Natural killer cell treated with Interleukin-12 subunit alpha and Interleukin-12 subunit beta and Interleukin-15 and Interleukin-18, amount 100 ng/mL, for 72 hours (primary cell): ENCODE results near the gene NME3. TPM values are rescaled to one million over a fixed set of nuclear protein-coding genes. Genes with fewer than 3 reads are reported as not detected.

Source experiments
- ATAC-seq, 2 donors: fragments of 150-1000 bp; cut with Tn5 transposase in 1 of 2; sonication (Bioruptor Pico), chemical (Tn5 transposase) in 1 of 2; 2 replicates each; pipeline ENCODE4 v1.10.0; 2021
- DNase-seq: peaks from one replicate; pipeline ENCODE4 v3.0.0; 2022; ENCODE audit warnings: low spot score
- H3K27ac Mint-ChIP-seq, 2 donors: 1 replicate in 1 of 2; 2 replicates in 1 of 2; pipeline ENCODE4 v1.8.0; 2022; ENCODE audit warnings: mixed read lengths in 2 of 2, mild to moderate bottlenecking in 1 of 2, moderate library complexity in 1 of 2
- H3K27me3 Mint-ChIP-seq, 2 donors: 1 replicate in 1 of 2; 2 replicates in 1 of 2; pipeline ENCODE4 v1.8.0; 2022; ENCODE audit warnings: mixed read lengths in 2 of 2
- H3K36me3 Mint-ChIP-seq: one replicate; pipeline ENCODE4 v1.8.0; 2022; ENCODE audit warnings: mixed read lengths
- H3K4me1 Mint-ChIP-seq, 2 donors: 1 replicate in 1 of 2; 2 replicates in 1 of 2; pipeline ENCODE4 v1.8.0; 2022; ENCODE audit warnings: low read depth in 2 of 2, mixed read lengths in 2 of 2, mild to moderate bottlenecking in 1 of 2
- H3K4me3 Mint-ChIP-seq: one replicate; pipeline ENCODE4 v1.8.0; 2022; ENCODE audit warnings: mixed read lengths
- H3K9me3 Mint-ChIP-seq: 2 replicates; pipeline ENCODE4 v1.8.0; 2022; ENCODE audit warnings: mixed read lengths
- total RNA-seq, 2 donors: library from RNA; stranded (reverse); gene quantifications; one replicate each; pipeline ENCODE4 v1.2.3, GENCODE V29; 2022

Gene NME3
- total RNA-seq, 2 donors from 2014 or later, result 37.4 to 46.4 TPM

DNA sequence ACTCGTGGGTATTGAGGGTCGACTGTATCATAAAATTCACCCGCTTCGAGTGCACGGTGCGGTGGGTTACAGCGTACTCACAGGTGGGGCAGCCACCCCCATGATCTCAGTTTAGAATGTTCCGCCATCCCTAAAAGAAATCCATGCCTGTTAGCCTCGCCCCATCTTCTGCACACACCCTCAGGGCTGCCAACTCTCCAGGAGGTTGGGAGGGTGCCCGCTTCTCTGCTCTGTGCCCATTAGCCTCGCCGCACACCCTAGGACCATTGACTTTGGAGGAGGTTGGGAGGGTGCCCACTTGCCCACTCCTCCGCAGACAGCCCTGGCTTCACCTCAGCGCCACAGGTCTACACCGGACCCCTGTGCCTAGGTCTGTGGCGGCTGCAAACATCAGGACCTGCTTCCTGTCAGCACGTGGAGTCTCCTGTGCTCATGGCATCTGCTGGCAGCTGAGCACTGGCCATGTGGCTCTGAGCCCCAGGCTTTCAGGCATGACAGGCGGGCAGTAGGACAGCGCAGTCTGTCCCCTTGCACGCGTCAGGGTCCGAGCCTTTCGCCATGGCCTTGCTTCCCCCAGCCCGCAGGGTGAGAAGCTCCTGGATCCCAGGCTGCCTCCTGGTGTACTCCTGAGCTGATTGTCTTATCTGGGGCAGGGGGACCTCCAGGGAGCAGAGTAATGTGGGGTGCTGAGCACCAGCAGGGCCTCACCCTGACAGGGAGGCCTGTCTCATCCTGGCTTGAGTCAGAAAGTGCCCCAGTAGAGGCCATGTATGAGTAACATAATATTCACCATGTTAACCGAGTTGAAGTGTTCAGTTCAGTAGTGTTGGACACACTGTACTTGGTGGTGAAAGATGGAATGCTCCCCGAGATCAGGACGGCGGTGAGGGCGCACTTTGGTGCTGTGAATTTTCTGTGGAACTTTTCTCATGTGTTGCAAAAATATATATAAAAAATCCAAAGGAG, 21.9 kb downstream of the NME3 start:
- Mint-ChIP-seq H3K27me3 (no peaks in the 10 kb centered on the region), H3K4me3 (no peak overlapping the region), H3K27ac (no peak overlapping the region), H3K9me3 (no peaks in the 10 kb centered on the region), H3K36me3 (no peaks in the 10 kb centered on the region), H3K4me1 (no peaks in the 10 kb centered on the region)
- DNase-seq (no peak), ATAC-seq (peak; percentile 18 to 43)

DNA sequence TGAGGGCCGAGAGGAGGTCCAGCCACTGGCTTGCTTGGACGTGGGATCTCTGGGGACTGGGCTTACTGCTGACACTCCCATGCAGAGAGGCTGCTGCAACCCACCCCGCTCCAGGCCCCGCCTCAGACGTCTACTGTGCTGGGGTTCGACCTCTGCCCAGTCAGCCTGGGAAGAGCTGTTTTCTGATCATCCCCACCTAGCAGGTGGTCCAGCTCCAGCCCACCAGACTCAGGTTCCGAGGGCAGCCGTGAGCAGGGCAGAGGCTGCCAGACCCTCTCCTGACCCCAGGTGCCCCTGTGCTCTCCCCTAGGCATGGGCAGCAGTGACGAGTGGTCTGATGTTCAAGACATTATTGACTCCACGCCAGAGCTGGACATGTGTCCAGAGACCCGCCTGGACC, 23.4 kb downstream of the NME3 start:
- H3K9me3 Mint-ChIP-seq, result no peaks in the 10 kb centered on the region
- no peak overlapping the region for H3K27ac Mint-ChIP-seq
- H3K4me3 Mint-ChIP-seq, result no peak overlapping the region
- ATAC-seq (no peak), DNase-seq (no peak)
- no peaks in the 10 kb centered on the region for H3K27me3 Mint-ChIP-seq
- H3K4me1 Mint-ChIP-seq, result no peaks in the 10 kb centered on the region
- no peaks in the 10 kb centered on the region for H3K36me3 Mint-ChIP-seq

DNA sequence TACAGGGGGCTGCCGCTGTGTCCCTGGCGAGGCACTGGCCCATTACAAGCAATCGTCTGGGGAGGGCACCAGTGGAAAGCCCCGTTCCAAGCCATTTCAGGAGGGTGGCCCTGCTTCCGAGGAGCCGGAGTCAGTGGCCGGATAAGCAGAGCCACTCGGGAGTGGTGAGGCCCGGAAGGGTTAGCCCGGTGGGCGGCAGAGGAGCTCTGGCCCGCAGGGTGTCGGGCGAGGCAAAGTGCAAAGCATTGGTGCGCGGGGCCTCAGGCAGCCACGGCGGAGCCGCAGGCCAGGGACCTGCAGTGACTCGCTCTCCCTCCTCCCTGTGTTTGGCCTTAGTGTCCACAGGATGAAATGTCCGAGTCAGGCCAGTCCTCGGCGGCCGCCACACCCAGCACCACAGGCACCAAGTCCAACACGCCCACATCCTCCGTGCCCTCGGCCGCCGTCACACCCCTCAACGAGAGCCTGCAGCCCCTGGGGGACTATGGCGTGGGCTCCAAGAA, 24.6 kb downstream of the NME3 start:
- no peak for DNase-seq
- H3K4me1 Mint-ChIP-seq, result no peaks in the 10 kb centered on the region
- H3K4me3 Mint-ChIP-seq, result no peak overlapping the region
- no peaks in the 10 kb centered on the region for H3K9me3 Mint-ChIP-seq
- no peak overlapping the region for H3K27ac Mint-ChIP-seq
- H3K36me3 Mint-ChIP-seq, result no peaks in the 10 kb centered on the region
- no peak for ATAC-seq
- no peaks in the 10 kb centered on the region for H3K27me3 Mint-ChIP-seq

DNA sequence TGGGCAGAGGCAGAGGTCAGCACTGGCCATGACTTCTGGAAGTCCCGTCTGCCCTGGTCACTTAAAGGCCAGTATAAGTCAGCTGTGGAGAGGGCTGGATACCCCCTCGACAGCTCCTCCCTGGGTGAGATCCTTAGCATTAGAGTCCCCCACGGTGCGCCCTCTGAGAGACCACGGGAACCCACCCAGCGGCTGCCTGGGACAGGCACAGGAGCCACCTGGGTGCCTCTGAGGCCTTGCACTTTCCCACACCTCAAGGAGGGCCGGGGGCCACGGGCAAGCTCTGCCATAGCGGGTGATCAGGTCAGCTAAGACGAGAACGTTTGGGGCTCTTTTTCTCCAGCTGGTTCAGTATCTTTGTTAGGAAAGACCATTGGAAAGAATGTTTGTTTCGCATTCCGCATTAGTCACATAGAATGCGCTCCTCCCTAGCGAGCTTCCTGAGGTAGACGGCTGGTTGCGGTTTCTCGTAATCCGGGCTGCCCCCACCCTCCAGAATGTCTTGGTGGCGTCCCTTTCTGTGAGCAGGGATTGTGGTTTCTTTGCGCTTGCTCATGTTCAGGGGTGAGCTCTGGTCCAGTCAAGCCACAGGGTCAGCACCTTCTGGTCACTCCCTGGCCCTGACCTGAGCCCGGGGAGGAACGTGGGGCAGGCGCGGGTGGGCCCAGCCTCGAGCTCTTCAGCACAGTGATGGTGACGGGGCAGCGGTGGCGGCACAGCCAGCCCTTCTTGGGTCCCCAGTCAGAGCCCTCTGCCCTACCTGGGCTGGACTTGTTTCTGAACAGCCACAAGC, 25.2 kb downstream of the NME3 start:
- ATAC-seq (no peak), DNase-seq (no peak)
- H3K4me3 Mint-ChIP-seq, result no peak overlapping the region
- H3K27ac Mint-ChIP-seq, result no peak overlapping the region
- H3K36me3 Mint-ChIP-seq, result no peaks in the 10 kb centered on the region
- H3K9me3 Mint-ChIP-seq, result no peaks in the 10 kb centered on the region
- H3K27me3 Mint-ChIP-seq, result no peaks in the 10 kb centered on the region
- H3K4me1 Mint-ChIP-seq, result no peaks in the 10 kb centered on the region

DNA sequence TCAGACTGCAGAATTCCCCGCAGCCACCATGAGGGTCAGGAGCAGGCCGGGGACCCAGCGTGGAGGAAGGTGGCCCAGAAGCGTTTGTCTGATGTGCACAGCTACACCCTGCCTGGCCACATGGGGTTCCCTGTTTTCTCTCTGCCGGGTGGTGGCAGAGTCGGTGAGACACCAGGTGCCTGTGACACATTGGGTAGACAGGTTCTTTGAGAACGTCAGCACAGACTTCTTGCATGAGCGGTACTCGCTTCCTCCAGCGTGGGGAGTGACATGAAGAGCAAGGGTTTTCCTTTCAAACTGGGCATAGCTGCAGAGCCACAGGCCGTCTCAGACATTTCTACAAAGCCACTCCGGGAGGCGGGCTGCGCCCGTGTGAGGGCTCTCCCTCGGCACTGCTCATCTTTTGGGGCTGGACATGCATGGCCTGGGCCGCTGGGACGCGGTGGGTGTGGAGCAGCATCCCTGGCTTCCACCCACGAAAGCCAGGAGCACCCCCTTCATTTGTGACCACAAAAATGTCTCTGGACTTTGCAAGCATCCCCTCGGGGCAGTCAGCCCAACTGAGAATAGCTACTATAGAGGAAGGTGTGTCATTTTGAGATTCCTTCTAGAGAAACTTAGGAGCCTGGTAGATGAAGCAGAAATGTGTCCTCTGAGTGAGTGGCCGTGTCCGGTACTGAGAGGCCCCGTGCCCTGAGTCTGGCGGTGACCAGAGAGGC, 26.0 kb downstream of the NME3 start:
- Mint-ChIP-seq H3K4me1 (no peaks in the 10 kb centered on the region), H3K4me3 (no peak overlapping the region), H3K36me3 (no peaks in the 10 kb centered on the region), H3K9me3 (no peaks in the 10 kb centered on the region), H3K27ac (no peak overlapping the region), H3K27me3 (no peaks in the 10 kb centered on the region)
- DNase-seq (no peak), ATAC-seq (no peak)

DNA sequence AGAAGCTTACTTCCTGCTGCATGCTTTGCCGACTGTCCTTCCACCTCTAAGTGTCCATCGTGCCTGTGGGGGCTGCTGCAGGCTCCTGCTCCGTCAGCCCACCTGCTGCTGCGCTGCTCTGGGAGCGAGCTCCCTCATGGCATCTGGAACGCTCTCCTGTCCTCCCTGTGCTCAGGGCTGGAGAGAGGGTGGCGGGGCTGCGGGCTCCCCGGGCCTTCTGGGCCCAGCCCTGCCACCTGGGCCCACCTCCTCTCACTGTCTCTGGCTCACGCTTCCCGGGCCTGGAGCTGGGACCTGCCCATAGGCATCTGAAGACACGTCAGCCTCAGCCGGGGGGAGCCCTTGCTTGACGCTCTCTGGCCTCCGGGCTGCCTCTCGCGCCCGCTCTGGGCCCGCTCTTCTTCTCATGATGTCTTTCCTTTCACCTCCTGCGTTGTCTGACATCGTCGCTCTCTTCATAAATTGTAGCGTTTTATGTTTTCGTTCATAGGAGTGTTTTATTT, 27.0 kb downstream of the NME3 start:
- Mint-ChIP-seq H3K27me3 (no peaks in the 10 kb centered on the region), H3K4me1 (no peaks in the 10 kb centered on the region), H3K9me3 (no peaks in the 10 kb centered on the region), H3K36me3 (no peaks in the 10 kb centered on the region), H3K4me3 (no peak overlapping the region), H3K27ac (no peak overlapping the region)
- DNase-seq (no peak), ATAC-seq (no peak)

DNA sequence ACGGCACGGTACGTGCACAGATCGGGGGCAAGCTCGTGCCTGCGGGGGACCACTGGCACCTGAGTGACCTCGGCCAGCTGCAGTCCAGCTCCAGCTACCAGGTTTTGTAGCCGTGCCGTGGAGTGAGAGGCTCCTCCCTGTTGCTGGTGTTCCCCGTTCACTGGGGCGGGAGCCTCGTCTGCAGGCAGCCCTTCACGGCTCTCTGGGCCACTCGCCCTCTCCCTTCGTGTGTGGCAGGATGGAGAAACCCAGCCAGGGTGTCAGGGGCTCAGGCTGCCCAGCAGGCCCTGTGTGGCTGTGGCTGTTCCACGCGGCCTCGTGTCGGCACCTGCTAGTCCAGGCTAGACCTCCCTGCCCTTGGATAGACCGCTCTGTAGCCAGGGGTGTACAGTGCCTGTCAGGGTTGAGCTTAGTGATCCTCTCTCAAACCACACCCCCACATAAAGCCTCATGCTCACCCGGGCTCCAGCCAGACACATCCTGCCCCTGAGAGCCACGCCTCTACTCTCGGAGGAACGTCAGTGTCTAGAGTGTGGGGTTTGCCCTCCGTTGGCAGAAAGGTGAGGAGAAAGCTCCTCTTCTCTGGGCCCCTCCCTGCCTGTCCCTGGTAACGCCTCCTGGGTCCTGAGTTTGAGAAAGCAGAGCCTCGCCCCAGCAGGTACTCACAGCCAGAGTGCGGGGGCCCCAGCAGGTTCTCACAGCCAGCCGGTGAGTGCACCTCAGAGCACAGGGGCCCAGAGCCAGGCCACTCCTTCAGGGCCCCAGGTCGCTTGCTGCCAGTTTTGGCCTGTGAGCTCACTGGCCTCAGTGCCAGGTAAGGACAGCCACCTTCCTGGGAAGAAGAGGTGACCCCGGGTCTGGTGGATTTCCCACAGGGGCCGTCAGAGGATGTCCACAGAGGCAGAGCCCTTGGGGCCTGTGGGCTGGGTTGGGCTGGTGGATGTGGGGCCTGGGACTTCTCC, 27.7 kb downstream of the NME3 start:
- no peak for DNase-seq
- ATAC-seq, result no peak
- H3K27ac Mint-ChIP-seq, result no peak overlapping the region

DNA sequence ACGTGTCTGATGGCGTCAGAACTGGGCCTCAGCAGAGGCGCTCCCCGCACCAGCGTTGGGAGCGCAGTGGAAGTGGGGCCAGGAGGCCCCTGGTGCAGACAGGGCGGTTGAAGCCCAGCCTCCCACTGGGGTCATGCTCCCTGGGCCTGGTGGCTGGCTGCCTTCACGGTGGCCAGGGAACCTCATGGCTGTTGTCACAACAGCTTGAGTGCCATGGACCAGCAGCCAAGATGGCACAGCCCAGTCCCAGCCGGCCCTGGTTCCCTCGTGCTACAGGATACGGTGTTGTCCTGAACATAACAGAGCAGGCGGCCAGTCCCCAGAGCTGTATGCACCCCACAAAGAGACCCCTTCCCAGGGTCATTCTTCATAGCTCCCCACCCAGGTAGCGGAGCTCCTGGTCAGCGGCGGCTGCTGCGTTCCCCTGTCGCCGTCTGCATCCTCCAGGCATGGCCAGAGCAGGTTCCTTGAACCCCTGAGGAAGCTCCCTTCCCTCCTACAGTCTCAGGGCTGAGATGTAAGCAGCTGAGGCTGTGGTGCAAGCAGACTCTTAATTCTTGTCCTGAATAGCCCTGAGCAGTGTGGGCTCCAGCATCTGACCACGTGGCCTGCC, 29.7 kb downstream of the NME3 start:
- peak in 1 of 2 donors; percentile 21 for ATAC-seq
- no peaks in the 10 kb centered on the region for H3K27me3 Mint-ChIP-seq

More for the DNA sequence above, 27.7 kb downstream of the NME3 start:
- Mint-ChIP-seq H3K4me1 (no peaks in the 10 kb centered on the region), H3K36me3 (no peaks in the 10 kb centered on the region), H3K4me3 (no peak overlapping the region), H3K27me3 (no peaks in the 10 kb centered on the region), H3K9me3 (no peaks in the 10 kb centered on the region)

DNA sequence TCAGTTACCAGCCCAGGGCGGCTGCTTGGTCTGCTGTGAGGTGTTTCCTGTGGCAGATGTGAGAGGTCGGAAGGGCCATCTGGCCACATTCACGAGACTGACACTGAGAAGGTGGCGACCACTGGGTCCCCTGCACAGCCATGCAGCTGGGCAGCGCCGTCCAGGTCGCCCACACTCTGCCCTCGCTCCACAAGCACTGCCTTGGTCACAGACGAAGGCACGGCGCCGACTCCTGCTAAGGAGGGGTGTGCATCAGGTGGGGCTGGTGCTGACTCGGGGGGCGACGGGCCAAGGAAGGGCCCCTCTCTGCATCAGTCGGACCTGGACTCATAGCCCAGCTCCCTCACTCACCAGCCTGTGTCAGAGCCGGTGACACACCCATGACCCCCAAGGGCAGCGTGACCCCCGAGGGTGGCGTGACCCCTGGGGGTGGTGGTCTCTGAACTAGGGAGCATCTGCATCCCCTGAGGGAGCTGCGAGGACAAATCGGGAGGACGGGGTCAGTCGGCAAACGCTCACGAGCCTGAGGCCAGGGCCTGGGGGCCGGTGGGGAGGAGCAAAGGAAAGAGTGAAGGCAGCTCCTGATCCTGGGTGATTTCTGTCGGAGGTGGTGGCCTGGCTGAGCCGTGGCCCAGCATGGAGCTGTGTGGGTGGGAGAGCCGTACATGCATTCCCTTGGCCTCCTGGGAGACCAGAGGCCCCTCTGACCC, 30.4 kb downstream of the NME3 start:
- Mint-ChIP-seq H3K36me3 (no peaks in the 10 kb centered on the region), H3K4me1 (no peaks in the 10 kb centered on the region), H3K27ac (no peak overlapping the region), H3K9me3 (no peaks in the 10 kb centered on the region), H3K27me3 (no peaks in the 10 kb centered on the region), H3K4me3 (no peak overlapping the region)
- DNase-seq (no peak), ATAC-seq (no peak)

More for the DNA sequence above, 29.7 kb downstream of the NME3 start:
- Mint-ChIP-seq H3K4me1 (no peaks in the 10 kb centered on the region), H3K9me3 (no peaks in the 10 kb centered on the region), H3K4me3 (no peak overlapping the region), H3K27ac (no peak overlapping the region), H3K36me3 (no peaks in the 10 kb centered on the region)
- DNase-seq, result no peak

DNA sequence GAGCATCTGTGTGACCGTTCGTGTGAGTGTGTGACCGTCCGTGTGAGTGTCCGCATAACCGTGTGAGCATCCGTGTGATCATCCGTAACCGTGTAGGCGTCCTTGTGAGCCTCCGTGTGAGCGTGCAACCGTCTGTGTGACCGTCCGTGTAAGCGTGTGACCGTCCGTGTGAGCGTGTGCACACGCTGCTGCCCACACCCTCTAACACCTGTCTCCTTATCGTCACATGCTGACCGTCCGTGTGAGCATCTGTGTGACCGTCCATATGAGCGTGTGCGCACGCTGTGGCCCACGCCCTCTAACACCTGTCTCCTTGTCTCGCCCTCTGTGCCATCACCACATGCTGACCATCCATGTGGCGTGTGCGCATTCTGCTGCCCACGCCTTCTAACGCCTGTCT, 31.1 kb downstream of the NME3 start:
- Mint-ChIP-seq H3K4me1 (no peaks in the 10 kb centered on the region), H3K36me3 (no peaks in the 10 kb centered on the region), H3K9me3 (no peaks in the 10 kb centered on the region), H3K27me3 (no peaks in the 10 kb centered on the region), H3K27ac (no peak overlapping the region), H3K4me3 (no peak overlapping the region)
- ATAC-seq (peak in 1 of 2 donors; percentile 37), DNase-seq (no peak)

DNA sequence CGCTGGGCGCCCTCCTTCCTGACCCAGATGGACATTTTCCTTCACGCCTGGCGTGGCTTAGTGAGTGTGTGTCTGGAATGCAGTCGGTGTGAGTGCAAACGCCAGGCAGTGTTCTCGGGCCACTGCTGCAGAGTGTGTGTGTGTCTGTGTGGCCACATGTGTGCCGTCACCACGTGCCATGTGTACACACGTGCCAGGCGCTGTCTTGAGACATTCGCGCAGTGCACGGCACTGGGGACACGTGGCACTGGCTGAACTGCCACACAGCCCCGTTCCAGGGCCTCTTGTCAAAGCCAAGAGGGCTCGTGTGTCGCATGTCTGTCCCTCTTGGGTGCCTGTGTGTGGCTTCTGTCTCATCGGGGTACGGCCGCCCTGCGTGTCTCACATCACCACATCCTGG, 36.5 kb downstream of the NME3 start:
- Mint-ChIP-seq H3K4me3 (no peak overlapping the region), H3K36me3 (no peaks in the 10 kb centered on the region), H3K27me3 (no peaks in the 10 kb centered on the region), H3K9me3 (no peaks in the 10 kb centered on the region), H3K4me1 (no peaks in the 10 kb centered on the region), H3K27ac (no peak overlapping the region)
- no peak for DNase-seq
- no peak for ATAC-seq

DNA sequence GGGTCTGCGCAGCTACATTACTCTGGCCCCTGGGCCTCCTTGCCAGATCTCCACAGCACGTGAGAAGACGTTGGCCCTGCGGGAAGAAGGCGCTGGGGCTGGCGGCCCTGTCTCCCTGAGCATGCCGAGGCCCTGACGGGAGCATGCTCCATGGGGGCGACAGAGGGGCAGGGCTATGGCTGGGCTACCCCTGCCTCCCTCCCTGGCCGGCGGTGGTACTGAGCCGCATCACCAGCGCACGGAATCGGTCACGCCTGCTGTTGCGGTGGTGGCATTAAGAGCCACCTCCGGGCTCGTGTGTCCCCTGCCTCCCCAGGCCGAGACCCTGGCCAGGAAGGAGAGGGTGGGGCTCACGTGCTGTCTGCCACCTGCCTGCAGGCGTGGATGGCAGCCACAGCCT, 37.2 kb downstream of the NME3 start:
- ATAC-seq (no peak), DNase-seq (no peak)
- Mint-ChIP-seq H3K9me3 (no peaks in the 10 kb centered on the region), H3K36me3 (no peaks in the 10 kb centered on the region), H3K27me3 (no peaks in the 10 kb centered on the region), H3K4me1 (no peaks in the 10 kb centered on the region), H3K27ac (no peak overlapping the region), H3K4me3 (no peak overlapping the region)
